ENCODE measurements around the gene TMEM39B.
"Not testable (repeated sequence)": the region's sequence is repeated elsewhere in the genome, so short reads cannot be mapped to it uniquely, and the experiment has no call there.

GRCh38 chr1:32113436-32113835 lies 40.7 kb downstream of the TMEM39B start:
- not testable (repeated sequence) for TF ChIP-seq CTCF (conservative IDR thresholded peaks at IDR 0.05; ENCODE audit: low read depth, low read length); EZH2phosphoT487 (IDR thresholded peaks at IDR 0.05; ENCODE audit: borderline replicate concordance, low read length); EZH2 (IDR thresholded peaks at IDR 0.05; ENCODE audit: low read length, unreplicated experiment)
